GM20000 (cell line): ENCODE results near the gene MSLN.

Experiments
- DNase-seq: peaks from one replicate; pipeline ENCODE4 v3.0.0; 2012; ENCODE audit warnings: low spot score
- TF ChIP-seq, protein P1 (sequence below): IDR thresholded peaks from 2 replicates; pipeline ENCODE4 v1.5.1; 2012; ENCODE audit warnings: mild to moderate bottlenecking, control low read depth; ENCODE audit errors: extremely low read depth, missing control alignments

The MSLN gene

DNA sequence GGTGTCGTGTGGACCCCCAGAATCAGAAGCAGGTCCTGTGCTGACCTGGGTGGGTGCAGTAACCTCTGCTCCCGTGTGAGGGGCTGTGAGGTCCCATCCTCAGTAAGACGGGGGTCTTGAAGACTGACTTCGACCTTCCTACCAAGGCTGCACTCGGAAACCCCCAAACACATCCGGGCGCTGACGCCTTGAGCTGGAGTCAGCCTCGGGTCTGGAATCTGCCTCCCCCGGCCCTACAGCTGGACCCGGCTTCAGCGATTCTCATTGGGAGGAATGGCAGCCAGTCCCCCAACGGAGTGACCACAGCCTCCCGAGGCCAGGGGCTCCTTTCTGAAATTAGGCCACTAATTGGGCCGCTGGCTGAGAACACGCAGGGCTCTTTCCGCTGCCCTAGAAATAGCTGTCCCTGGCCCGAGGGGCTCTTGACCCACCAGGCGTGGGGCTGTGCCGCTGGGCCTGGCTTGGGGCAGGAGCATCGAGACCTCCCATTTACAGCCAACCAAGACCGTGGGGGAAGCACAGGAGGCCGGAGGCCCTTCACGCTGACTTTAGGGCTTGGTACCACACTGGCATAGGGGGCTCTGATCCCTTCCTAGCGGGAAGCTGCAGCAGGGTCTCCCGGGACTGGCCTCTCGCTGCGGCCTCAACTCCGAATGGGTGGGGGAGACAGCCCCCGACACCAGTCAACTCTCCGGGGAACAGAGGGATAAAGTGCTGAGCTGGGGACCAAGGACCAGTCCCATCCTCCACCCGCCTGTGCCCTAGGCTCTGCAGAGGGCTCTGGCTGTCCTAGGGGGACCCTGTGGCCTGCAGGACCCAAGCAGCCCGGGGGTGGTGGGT lies 42.6 kb downstream of the MSLN start:
- TF ChIP-seq, protein P1, sequence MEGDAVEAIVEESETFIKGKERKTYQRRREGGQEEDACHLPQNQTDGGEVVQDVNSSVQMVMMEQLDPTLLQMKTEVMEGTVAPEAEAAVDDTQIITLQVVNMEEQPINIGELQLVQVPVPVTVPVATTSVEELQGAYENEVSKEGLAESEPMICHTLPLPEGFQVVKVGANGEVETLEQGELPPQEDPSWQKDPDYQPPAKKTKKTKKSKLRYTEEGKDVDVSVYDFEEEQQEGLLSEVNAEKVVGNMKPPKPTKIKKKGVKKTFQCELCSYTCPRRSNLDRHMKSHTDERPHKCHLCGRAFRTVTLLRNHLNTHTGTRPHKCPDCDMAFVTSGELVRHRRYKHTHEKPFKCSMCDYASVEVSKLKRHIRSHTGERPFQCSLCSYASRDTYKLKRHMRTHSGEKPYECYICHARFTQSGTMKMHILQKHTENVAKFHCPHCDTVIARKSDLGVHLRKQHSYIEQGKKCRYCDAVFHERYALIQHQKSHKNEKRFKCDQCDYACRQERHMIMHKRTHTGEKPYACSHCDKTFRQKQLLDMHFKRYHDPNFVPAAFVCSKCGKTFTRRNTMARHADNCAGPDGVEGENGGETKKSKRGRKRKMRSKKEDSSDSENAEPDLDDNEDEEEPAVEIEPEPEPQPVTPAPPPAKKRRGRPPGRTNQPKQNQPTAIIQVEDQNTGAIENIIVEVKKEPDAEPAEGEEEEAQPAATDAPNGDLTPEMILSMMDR: no peak
- DNase-seq: no peak

- no peak for DNase-seq
- TF ChIP-seq, protein P1: no peak
These were observed 43.2 kb downstream of the MSLN start for GRCh38 chr16:803754-804080.

- TF ChIP-seq, protein P1: no peak
- no peak for DNase-seq
These were observed 43.9 kb downstream of the MSLN start for GRCh38 chr16:804193-805048.

GRCh38 chr16:805474-805873 lies 44.9 kb downstream of the MSLN start:
- TF ChIP-seq, protein P1: no peak
- no peak for DNase-seq

DNA sequence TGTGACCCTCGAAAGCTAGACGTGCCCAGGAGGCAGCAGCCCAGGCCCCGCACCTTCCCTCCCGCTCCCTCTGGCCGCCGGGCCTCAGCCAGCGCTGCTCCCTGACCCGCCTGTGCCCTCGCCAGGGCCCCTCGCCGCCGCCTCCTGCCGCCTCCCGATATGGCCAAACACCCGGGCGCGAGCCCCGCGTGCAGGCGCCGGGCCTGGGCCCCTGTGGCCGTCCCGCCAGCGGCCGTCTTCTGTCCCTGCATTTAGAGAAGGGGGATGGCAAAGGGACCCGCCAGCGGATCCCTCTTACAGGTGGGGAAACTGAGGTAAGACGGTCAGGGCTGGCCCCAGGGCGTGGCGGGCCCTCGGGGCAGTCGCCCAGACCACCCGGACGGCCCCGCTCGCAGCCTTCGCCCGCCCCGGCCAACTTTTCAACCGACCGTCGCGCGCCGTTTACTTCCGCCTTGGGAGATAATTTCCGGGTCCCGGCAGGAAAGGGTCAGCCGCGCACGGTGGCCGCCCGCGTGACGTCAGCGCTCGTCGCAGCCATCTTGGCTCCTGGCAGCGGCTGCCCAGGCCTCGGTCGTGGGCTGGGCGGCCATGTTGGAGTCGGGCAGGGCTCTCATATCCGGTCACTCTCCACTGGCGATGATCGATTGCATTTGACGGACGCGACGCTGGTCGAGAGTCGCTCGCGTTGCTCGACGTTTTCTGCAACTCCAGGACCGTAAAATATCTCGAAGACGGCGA lies 47.0 kb downstream of the MSLN start:
- DNase-seq: peak; percentile 99
- TF ChIP-seq, protein P1: no peak

- DNase-seq: no peak
- TF ChIP-seq, protein P1: no peak
These were observed 47.5 kb downstream of the MSLN start for GRCh38 chr16:808085-808386.
